ENCODE measurements around the gene BCAR1.
"Not testable (repeated sequence)": the region's sequence is repeated elsewhere in the genome, so short reads cannot be mapped to it uniquely, and the experiment has no call there.

The BCAR1 gene, protein sequence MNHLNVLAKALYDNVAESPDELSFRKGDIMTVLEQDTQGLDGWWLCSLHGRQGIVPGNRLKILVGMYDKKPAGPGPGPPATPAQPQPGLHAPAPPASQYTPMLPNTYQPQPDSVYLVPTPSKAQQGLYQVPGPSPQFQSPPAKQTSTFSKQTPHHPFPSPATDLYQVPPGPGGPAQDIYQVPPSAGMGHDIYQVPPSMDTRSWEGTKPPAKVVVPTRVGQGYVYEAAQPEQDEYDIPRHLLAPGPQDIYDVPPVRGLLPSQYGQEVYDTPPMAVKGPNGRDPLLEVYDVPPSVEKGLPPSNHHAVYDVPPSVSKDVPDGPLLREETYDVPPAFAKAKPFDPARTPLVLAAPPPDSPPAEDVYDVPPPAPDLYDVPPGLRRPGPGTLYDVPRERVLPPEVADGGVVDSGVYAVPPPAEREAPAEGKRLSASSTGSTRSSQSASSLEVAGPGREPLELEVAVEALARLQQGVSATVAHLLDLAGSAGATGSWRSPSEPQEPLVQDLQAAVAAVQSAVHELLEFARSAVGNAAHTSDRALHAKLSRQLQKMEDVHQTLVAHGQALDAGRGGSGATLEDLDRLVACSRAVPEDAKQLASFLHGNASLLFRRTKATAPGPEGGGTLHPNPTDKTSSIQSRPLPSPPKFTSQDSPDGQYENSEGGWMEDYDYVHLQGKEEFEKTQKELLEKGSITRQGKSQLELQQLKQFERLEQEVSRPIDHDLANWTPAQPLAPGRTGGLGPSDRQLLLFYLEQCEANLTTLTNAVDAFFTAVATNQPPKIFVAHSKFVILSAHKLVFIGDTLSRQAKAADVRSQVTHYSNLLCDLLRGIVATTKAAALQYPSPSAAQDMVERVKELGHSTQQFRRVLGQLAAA

DNA sequence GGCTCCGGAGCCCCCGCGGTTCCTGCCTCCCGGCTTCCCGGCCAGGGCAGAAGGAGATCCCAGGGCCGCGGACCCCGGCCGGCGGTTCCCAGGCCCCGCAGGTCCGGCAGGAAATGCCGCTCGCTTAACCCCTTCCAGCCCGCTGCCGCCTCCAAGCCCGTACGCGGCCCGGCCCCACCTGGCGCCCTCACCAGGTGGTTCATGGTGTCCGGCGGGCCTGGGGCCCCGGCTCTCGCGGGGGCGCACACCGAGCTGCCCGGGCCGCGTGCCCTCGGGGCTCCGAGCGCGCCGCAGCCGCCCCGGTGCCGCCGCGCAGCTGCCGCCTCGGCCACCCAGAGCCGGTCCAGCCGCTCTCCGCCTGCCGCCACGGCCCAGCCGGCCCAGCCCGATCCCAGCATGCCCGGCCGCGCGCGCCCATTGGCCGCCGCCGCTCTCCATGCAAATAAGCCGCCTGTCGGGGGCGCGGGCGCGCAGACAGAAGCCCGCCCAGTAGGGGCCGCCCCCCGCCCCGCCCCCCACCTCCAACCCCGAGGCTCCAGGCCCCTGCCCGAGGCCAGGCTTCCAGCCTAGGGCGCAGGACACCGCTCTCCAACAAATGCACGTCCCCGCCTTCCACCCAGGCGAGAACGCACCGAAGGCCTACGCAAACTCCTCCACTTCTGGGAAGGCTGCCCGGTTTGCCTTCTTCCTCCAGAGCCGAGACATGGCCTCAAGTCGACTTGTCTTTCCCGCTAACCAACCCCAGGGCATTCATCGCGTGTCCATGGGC lies at the start of gene BCAR1:
BCAR1 (minus strand) TSS at position 345 of the 769 bp plus-strand sequence; CDS start at position 203, 142 bp downstream.
- no peak for DNase-seq (ENCODE audit: low read depth in 2 of 2)

DNA sequence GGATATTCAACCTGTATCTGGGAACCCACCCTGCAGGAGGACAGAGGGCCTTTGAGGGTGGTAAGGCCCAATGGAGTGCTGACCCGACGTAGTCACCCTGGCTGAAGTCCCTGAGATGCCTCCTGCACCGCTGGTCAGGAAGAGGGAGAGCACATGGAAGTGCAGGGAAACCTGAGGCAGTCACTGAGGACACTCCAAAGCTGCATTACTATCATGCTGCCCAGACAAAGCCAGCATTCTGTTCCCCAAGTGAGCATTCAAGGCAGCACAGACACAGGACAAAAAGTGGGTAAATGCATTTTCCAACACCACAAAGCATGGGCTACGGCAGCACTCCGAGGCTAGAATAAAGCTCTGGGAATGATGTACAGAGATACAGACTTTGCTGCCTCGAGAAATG lies 46.8 kb upstream of the BCAR1 start:
- no peak for DNase-seq (ENCODE audit: low read depth in 2 of 2)

DNA sequence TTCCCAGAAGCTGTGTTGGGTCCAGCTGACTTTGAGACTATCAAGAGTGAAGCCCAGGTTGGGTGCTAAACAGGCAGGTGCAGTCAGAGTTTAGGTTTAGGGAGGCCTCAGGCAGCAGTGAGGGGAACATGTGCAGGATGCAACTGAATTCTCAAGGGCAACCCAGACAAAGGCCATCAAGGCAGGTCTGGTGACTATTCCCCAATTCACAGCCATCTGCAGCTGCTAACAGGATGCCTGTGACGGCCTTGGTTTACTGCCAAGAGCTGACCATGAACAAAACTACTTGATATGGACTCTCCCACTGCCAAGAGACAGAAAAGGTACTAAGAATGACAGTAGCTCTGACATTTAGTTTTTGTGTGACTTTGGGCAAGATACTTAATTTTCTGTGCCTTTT lies 45.2 kb upstream of the BCAR1 start:
- DNase-seq (ENCODE audit: low read depth in 2 of 2), result no peak

DNA sequence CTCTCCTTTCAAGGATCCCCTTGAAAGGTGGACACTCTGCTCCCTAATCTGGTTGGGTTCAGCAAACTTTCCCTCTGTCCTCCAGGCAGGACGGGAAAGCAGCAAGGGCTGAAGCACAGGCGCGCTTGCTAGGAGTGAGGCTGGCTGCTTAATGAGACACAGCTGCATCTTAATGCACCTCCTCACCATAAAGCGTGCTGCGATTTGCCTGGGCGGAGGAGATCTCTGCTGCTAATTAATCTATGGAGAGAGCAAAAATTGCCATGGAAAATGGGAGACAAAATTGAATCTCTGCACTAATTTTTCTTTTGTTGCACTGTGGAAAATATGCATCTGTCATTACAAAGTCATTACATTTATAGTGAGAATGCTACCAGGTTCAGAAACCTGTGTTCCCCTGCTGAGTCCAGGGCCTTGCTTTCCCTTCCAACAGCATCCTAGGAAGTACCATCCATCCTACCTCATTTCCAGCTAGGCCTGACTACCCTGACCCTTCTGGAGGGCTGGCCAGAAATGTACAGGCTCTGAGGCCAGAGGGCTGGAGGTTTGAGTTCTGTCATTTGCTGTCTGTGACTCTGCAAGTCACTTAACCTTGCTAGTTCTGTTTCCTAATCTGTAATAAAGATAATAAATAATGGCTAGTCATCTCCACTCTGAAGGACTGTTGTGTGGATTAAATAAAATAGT lies 43.5 kb upstream of the BCAR1 start:
- DNase-seq (ENCODE audit: low read depth in 2 of 2), result no peak

DNA sequence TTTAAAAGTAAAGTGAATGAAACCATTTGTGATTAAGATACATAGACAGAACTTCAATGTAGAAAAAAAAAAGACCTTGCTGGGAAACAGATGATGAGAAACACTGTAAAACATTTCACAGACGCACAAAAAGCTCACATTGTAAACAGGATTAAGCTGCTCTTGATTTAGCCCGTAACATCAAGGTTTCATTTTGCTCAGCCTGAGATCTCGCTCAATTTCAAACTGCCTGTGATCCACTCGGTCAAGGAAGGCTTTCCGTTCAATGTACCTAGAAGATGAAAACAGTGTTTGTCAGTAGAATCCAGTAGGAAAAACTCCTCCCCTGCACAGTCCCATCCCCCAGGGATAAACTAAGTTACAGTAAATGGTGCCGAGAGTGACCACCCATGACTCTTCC lies 42.3 kb upstream of the BCAR1 start:
- DNase-seq (ENCODE audit: low read depth in 2 of 2), result no peak

DNA sequence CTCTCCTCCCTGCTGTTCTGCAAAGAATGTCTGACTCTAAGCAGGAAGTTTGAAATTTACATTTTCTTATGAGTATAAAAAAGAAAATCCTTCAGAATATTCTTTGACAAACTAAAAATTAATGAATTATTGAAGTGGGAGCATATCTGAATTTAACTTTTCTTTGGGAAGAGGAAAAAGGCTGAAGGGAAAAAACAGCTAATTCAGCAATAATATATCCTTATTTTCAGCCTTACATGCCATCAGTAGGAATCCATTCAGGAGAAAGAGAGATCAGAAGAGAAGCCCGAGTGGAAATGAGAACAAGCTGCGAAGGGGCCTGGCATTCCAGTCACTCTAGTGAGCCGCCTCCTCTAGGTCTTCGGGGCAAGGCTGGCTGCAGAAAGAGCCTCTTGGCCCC lies 41.7 kb upstream of the BCAR1 start:
- DNase-seq (ENCODE audit: low read depth in 2 of 2), result no peak

DNA sequence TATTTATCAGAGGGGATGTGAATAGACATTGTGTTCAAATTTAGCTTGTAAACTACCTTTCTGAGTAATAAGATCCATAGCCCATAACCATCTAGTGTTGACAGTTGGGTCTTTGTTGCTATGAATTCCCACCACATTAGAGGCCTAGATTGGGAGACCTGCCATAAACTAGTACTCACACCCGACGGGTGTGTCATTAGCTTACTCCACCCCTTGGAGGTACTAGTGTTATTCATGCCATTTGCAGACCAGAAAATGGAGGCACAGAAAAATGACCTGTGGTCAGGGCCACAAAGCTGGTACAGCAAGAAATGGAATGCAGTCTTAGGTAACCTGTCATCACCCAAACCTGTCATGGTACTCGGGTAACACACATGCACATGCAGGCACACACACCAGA lies 41.3 kb upstream of the BCAR1 start:
- DNase-seq (ENCODE audit: low read depth in 2 of 2), result no peak

DNA sequence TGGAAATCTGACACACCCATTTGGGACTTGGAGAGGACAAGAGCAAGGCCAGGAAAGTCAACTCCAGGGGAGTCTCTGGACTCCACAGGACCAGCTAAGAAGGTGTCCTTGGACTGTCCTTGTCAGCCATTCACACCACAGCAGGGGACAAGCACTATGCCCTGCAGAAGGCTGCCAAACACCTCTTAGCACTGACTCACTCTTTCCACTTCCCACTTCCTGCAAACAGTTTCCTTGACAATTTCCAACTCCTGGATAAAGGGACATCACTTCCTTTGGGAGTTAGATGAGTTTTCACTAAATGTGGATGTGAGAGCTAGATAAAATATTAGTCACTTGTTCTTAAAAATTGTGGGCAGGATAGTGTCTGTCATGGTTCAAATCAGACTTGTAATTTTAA lies 37.8 kb upstream of the BCAR1 start:
- no peak for DNase-seq (ENCODE audit: low read depth in 2 of 2)

DNA sequence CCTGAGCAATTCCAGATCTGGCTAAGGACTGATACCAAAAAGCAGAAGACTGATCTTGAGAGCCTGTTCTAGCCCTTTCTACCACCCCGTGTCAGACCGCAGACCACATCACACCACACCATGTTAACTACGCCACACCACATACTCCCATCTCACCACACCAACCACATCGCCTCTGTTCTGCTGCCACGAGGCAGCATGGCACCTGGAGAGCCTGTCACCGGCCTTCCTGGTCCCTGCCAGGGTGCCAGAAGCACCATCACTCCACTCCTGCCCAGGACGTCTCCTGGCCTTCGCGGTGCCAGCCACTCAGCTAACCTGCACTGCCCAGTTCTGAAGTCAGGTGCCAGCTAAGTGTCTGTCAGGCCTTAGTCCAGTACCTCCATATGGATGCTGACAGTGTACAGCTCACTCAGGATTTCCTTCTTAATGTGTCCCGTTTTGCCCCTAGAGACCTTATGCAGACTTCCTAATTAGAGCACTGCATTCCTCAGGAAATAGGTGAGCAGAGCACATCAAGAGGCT lies 37.2 kb upstream of the BCAR1 start:
- peak; percentile 8 to 24 for DNase-seq (ENCODE audit: low read depth in 2 of 2)

DNA sequence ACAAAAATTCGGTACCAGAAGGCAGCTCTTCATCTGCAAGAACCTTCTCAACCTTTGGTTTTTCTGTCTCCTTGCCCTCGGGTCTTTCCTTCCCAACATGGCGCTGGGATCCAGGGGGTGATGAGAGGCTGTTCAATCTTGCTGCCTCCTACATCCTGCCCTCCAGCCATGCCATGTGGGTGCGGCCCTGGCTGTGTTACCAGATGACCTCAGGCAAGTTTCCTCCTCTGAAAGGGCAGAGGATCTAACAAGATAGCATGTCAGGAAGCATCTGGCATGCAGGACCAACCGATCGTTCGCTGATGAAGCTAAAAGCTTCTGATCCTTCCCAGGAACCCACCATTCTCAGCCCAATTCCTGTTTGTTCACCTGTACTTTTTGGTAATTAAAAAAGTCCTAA lies 36.8 kb upstream of the BCAR1 start:
- DNase-seq (ENCODE audit: low read depth in 2 of 2), result no peak

DNA sequence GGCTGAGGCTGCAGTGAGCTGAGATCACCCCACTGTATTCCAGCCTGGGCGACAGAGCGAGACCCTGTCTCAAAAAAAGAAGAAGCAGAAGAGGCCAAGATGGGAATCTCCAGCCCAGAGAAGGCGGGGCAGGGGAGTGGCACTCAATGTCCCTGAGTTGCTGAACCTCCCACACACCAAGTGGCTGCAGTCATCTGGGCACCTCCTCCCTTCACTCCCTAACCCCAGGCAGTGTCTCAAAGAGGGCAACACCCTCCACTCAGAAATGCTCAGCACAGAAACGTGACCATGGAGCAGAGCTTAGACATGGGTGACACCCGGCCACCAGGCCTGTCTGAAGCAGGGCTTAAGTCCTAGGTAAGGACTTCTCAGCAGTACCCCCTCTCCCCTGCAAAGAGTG lies 36.3 kb upstream of the BCAR1 start:
- no peak for DNase-seq (ENCODE audit: low read depth in 2 of 2)

DNA sequence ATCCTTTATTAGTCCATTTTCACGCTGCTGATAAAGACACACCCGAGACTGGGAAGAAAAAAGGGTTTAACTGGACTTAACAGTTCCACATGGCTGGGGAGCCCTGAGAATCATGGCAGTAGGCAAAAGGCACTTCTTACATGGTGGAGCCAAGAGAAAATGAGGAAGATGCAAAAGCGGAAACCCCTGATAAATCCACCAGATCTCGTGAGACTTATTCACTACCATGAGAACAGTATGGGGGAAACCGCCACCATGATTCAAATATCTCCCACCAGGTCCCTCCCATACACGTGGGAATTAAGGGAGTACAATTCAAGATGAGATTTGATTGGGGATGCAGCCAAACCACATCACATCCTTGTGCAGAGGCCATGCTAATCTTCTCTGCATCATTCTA lies 35.0 kb upstream of the BCAR1 start:
- no peak for DNase-seq (ENCODE audit: low read depth in 2 of 2)

DNA sequence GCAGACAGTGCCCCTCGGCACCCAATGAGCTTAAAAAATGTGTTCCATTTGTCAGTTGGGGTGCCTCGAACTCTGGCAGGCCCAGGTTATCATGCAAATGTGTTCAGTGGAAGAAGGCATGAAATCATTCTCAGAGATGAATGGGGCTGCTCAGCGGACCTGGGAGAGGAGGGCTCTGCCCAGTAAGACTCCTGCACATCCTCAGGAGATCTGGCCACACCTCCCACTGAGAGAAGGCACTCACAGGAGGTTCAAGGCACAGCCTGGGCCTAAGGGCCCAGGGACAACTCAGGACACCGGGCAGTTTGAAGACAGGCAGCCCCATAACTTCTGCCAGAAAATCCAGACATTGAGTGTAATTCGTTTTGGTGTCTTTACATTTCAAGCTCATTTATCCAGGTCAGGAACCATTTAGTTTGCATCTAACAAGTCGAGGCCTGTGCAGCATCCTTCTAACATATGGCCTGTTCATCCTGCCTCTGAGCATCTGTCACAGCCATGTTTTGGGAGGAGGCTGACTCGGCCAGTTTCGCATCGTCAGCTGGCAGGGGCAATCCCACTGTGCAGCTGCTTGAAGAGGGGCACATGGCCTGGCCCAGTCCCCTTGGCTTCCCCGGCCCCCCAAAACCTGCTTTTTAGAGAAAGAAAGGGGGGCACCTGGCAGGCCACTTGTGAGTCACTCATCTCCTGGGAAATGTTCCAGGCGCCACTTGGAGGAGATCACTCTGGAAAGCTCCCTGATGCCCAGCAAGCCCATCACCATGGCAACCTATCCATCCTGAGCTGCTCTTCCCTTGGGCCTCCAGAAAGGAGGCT lies 31.2 kb upstream of the BCAR1 start:
- no peak for DNase-seq (ENCODE audit: low read depth in 2 of 2)

DNA sequence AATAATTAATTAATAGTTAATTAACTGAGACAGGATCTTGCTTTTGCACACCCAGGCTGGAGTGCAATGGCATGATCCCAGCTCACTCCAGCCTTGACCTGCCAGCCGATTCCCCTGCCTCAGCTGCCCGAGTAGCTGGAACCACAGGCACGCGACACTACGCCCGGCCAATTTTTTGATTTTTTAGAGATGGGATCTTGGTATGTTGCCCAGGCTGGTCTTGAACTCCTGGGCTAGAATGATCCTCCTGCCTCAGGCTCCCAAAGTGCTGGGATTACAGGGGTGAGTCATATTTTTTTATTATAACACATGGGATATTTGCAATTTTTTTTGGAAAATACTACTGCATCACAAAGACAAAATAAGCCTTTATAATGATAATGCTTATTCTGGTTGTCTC lies 30.4 kb upstream of the BCAR1 start:
- DNase-seq (ENCODE audit: low read depth in 2 of 2), result no peak

DNA sequence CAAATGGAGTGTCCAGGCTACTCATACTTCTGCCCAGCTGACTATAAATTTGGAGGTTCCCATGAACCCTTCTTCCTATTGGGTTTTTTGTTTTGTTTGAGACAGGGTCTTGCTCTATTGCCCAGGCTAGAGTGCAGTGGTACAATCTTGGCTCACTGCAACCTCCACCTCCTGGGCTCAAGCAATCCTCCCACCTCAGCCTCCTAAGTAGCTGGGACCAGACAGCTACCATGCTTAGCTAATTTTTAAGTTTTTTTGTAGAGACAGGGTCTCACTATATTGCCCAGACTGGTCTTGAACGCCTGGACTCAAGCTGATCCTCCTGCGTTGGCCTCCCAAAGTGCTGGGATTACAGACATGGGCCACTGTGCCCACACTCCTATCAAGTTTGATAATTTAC lies 29.6 kb upstream of the BCAR1 start:
- not testable (repeated sequence) for DNase-seq (ENCODE audit: low read depth in 2 of 2)

DNA sequence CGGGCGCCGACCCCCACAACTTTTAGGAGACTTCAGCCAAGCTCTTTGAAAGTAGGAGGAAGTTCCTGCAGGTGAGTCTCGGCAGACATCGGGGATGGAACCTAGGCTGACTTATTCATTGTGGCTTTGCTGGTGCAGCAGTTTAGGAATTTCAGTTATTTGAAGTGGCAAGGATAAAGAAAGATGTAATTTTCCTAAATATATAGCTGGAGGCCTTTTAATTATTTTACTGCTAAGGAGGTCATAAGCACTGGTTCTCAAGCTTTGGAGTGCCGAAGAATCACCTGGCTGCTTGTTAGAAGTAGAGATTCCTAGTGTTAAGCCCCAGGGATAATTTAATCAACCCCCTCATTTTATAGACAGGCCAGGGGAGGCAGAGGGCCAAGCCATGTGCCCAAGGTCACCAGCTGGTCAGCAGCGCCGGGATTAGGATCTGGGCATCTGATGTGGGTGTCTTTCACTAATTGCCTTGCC lies 28.9 kb upstream of the BCAR1 start:
- no peak for DNase-seq (ENCODE audit: low read depth in 2 of 2)

DNA sequence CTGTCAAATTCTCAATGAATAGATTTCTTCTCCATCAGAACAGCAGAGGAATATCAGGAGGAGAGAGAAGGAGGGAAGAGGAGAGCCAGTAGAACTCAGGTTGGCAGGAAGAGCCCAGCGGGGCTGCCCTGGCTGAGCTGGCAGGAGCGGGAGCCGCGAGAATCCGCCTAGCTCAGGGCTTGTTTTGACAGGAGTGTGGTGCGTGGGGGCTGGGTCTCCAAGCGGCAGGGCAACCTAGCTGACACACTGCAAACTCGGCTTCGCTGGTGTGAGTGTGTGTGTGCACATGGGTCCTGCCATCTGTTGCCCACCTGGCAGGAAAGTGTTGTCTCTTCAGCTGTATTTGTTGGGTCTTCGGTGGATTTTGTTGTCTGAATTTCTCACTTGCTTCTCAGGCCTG lies 27.9 kb upstream of the BCAR1 start:
- DNase-seq (ENCODE audit: low read depth in 2 of 2), result no peak

DNA sequence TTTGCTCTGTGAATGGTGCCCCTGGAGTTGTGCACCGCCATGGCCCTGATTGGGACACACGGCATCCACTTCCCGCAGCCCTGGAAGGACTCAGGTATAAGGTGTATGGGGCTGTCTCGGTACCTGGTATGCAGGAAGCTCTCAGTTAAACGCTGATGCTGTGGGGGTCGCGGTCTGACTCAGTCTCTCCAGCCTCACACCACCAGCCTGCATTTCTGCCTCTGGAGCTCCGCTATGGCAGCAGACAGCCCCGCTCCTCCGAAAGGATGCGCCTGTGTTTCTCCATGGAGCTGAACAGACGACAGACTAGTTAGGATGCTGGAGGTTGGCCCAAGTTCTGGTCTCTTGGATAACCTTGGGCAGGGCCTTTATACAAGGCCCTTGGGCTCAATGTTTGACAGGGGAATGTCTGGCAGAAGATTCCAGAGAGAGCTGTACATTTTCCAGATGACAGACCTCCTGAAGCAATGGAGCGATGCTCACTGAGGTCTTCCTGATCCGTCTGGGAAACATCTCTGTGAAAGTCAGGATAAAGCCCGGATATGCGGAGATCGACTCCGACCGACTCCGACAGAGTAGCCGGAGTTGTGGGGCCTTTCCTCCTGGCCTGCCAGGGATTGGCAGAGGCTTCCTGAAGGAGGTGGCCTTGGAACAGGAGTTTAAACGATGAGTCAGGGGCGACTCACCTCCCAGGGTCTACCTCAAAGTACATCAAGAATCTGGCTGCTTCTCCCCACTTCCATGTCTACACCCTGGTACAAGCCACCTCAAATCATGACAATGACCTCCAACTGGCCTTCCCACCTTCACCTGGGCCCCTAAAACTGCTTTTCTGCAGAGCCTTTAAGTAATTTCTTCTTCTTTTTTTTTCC lies 21.9 kb upstream of the BCAR1 start:
- DNase-seq (ENCODE audit: low read depth in 2 of 2), result no peak

DNA sequence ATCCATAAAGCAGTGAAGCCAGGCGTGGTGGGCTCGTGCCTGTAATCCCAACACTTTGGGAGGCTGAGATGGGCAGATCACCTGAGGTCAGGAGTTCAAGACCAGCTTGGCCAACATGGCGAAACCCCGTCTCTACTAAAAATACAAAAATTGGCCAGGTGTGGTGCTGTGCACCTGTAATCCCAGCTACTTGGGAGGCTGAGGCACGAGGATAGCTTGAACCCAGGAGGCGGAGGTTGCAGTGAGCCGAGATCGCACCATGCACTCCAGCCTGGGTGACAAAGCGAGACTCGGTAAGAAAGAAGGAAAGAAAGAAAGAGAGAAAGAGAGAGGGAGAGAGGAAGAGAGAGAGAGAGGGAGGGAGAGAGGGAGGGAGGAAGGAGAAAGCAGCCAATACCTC lies 21.2 kb upstream of the BCAR1 start:
- not testable (repeated sequence) for DNase-seq (ENCODE audit: low read depth in 2 of 2)

All from stimulated activated CD8-positive, alpha-beta memory T cell treated with anti-CD3 and anti-CD28 coated beads, Interleukin-7, amount 100 ng/mL, for 1 hour (primary cell).